Stimulated activated CD4-positive, alpha-beta T cell treated with anti-CD3 and anti-CD28 coated beads, Interleukin-15, amount 100 ng/mL, for 24 hours (primary cell): Measurements from ENCODE around the gene PPIC.

Experiments used
- DNase-seq: peaks from one replicate; pipeline ENCODE4 v3.0.0-alpha.2; 2020

PPIC gene

GRCh38 chr5:123036391-123037103, at the start of gene PPIC:
PPIC (minus strand) TSS chr5:123036725; CDS start chr5:123036625, 100 bp downstream.
- DNase-seq: peak; percentile 45

GRCh38 chr5:123085638-123086286, 49.2 kb upstream of the PPIC start:
- no peak for DNase-seq

- DNase-seq: no peak
Measured at GRCh38 chr5:123084730-123085605, 48.4 kb upstream of the PPIC start.

- DNase-seq: no peak
Measured at GRCh38 chr5:123083298-123083697, 46.8 kb upstream of the PPIC start.

- DNase-seq: no peak
Measured at GRCh38 chr5:123080215-123080614, 43.7 kb upstream of the PPIC start.

- no peak for DNase-seq
Measured at GRCh38 chr5:123075521-123076163, 39.1 kb upstream of the PPIC start.

- DNase-seq: no peak
Measured at GRCh38 chr5:123068368-123068938, 31.9 kb upstream of the PPIC start.

- no peak for DNase-seq
Measured at GRCh38 chr5:123066016-123066415, 29.5 kb upstream of the PPIC start.

GRCh38 chr5:123059455-123059854, 22.9 kb upstream of the PPIC start:
- no peak for DNase-seq

- no peak for DNase-seq
Measured at GRCh38 chr5:123051206-123051605, 14.7 kb upstream of the PPIC start.

GRCh38 chr5:123047706-123048105, 11.2 kb upstream of the PPIC start:
- DNase-seq: no peak

GRCh38 chr5:123046222-123046621, 9.7 kb upstream of the PPIC start:
- no peak for DNase-seq

GRCh38 chr5:123044926-123045617, 8.5 kb upstream of the PPIC start:
- no peak for DNase-seq

- no peak for DNase-seq
Measured at GRCh38 chr5:123039673-123040072, 3.1 kb upstream of the PPIC start.

- DNase-seq: no peak
Measured at GRCh38 chr5:123037104-123037418, 536 bp upstream of the PPIC start.

GRCh38 chr5:123035918-123036390, 571 bp downstream of the PPIC start:
- peak; percentile 14 for DNase-seq

- peak; percentile 23 for DNase-seq
Measured at GRCh38 chr5:123035360-123035917, 1.1 kb downstream of the PPIC start.

GRCh38 chr5:123033157-123033671, 3.3 kb downstream of the PPIC start:
- DNase-seq: no peak

- no peak for DNase-seq
Measured at GRCh38 chr5:123028222-123028621, 8.3 kb downstream of the PPIC start.

GRCh38 chr5:123014689-123015088, 21.8 kb downstream of the PPIC start:
- no peak for DNase-seq

- no peak for DNase-seq
Measured at GRCh38 chr5:123012321-123012720, 24.2 kb downstream of the PPIC start.

- no peak for DNase-seq
Measured at GRCh38 chr5:123007754-123008153, 28.8 kb downstream of the PPIC start.
